Effector memory CD4-positive, alpha-beta T cell (primary cell): ENCODE results near the gene PTPRN2.

ENCODE experiments used
- DNase-seq, 3 donors: peaks; one replicate each; pipeline ENCODE4 v3.0.0-alpha.2; 2020
- H3K27ac ChIP-seq: 2 replicates; pipeline ENCODE4 v1.7.0; 2013; ENCODE audit warnings: mild to moderate bottlenecking, low read length, moderate library complexity; ENCODE audit not compliant: insufficient read depth, poor library complexity, severe bottlenecking
- H3K27me3 ChIP-seq: replicated peaks from 2 replicates; pipeline ENCODE4 v1.7.0; 2013; ENCODE audit warnings: mild to moderate bottlenecking, low read length; ENCODE audit not compliant: insufficient read depth, control insufficient read depth, poor library complexity, severe bottlenecking
- H3K36me3 ChIP-seq: 2 replicates; pipeline ENCODE4 v1.7.0; 2013; ENCODE audit warnings: mild to moderate bottlenecking, low read length, moderate library complexity; ENCODE audit not compliant: control insufficient read depth, insufficient read depth
- H3K4me1 ChIP-seq: 2 replicates; pipeline ENCODE4 v1.7.0; 2013; ENCODE audit warnings: low read length, mild to moderate bottlenecking; ENCODE audit not compliant: control insufficient read depth, insufficient read depth, poor library complexity, severe bottlenecking
- H3K4me3 ChIP-seq: 2 replicates; pipeline ENCODE4 v1.7.0; 2013; ENCODE audit warnings: low read length, low read depth, mild to moderate bottlenecking; ENCODE audit not compliant: insufficient read depth, poor library complexity, severe bottlenecking
- H3K9me3 ChIP-seq: 2 replicates; pipeline ENCODE4 v1.7.0; 2013; ENCODE audit warnings: mild to moderate bottlenecking, low read length, moderate library complexity; ENCODE audit not compliant: control insufficient read depth

Gene PTPRN2

GRCh38 chr7:157575777-157576176, 1011.8 kb downstream of the PTPRN2 start:
- Histone ChIP-seq H3K36me3 (no peaks in the 10 kb centered on the region), H3K4me1 (no peaks in the 10 kb centered on the region), H3K9me3 (no peaks in the 10 kb centered on the region), H3K27me3 (no peaks in the 10 kb centered on the region), H3K4me3 (peak overlapping the region; percentile 39), H3K27ac (no peak overlapping the region)
- DNase-seq = no peak

- Histone ChIP-seq H3K4me3 (no peak overlapping the region), H3K4me1 (no peaks in the 10 kb centered on the region), H3K9me3 (no peaks in the 10 kb centered on the region), H3K27ac (no peak overlapping the region), H3K36me3 (no peaks in the 10 kb centered on the region), H3K27me3 (no peaks in the 10 kb centered on the region)
- no peak for DNase-seq
Measured at GRCh38 chr7:157574914-157575586, 1012.6 kb downstream of the PTPRN2 start.

- Histone ChIP-seq H3K4me1 (no peaks in the 10 kb centered on the region), H3K27me3 (no peaks in the 10 kb centered on the region), H3K36me3 (no peaks in the 10 kb centered on the region), H3K4me3 (no peak overlapping the region), H3K27ac (no peak overlapping the region), H3K9me3 (no peaks in the 10 kb centered on the region)
- DNase-seq = no peak
Measured at GRCh38 chr7:157574120-157574825, 1013.4 kb downstream of the PTPRN2 start.

- Histone ChIP-seq H3K9me3 (no peaks in the 10 kb centered on the region), H3K27ac (no peak overlapping the region), H3K4me3 (no peak overlapping the region), H3K27me3 (no peaks in the 10 kb centered on the region), H3K36me3 (no peaks in the 10 kb centered on the region), H3K4me1 (peaks cover 2% of the 10 kb centered on the region)
- no peak for DNase-seq
Measured at GRCh38 chr7:157573244-157573643, 1014.4 kb downstream of the PTPRN2 start.

- Histone ChIP-seq H3K27me3 (no peaks in the 10 kb centered on the region), H3K4me3 (no peak overlapping the region), H3K27ac (no peak overlapping the region), H3K36me3 (no peaks in the 10 kb centered on the region), H3K9me3 (no peaks in the 10 kb centered on the region), H3K4me1 (peaks cover 7% of the 10 kb centered on the region)
- DNase-seq = no peak
Measured at GRCh38 chr7:157572622-157573021, 1015.0 kb downstream of the PTPRN2 start.

GRCh38 chr7:157570531-157571200, 1017.0 kb downstream of the PTPRN2 start:
- Histone ChIP-seq H3K4me3 (no peak overlapping the region), H3K9me3 (no peaks in the 10 kb centered on the region), H3K4me1 (peaks cover 7% of the 10 kb centered on the region), H3K36me3 (no peaks in the 10 kb centered on the region), H3K27me3 (no peaks in the 10 kb centered on the region), H3K27ac (no peak overlapping the region)
- DNase-seq = no peak

- Histone ChIP-seq H3K4me3 (no peak overlapping the region), H3K4me1 (peaks cover 7% of the 10 kb centered on the region), H3K27me3 (no peaks in the 10 kb centered on the region), H3K36me3 (no peaks in the 10 kb centered on the region), H3K9me3 (no peaks in the 10 kb centered on the region), H3K27ac (no peak overlapping the region)
- no peak for DNase-seq
Measured at GRCh38 chr7:157569967-157570366, 1017.7 kb downstream of the PTPRN2 start.

GRCh38 chr7:157568770-157569584, 1018.6 kb downstream of the PTPRN2 start:
- no peaks in the 10 kb centered on the region for H3K36me3 ChIP-seq
- peak; percentile 16 to 49 (median 38) for DNase-seq
- peak overlapping the region; percentile 51 for H3K4me3 ChIP-seq
- no peaks in the 10 kb centered on the region for H3K27me3 ChIP-seq
- no peak overlapping the region for H3K27ac ChIP-seq
- peaks cover 7% of the 10 kb centered on the region for H3K4me1 ChIP-seq
- H3K9me3 ChIP-seq = no peaks in the 10 kb centered on the region

- H3K36me3 ChIP-seq = no peaks in the 10 kb centered on the region
- peaks cover 7% of the 10 kb centered on the region for H3K4me1 ChIP-seq
- DNase-seq = no peak
- H3K27me3 ChIP-seq = no peaks in the 10 kb centered on the region
- H3K4me3 ChIP-seq = peak overlapping the region; percentile 51
- no peaks in the 10 kb centered on the region for H3K9me3 ChIP-seq
- no peak overlapping the region for H3K27ac ChIP-seq
Measured at GRCh38 chr7:157568106-157568769, 1019.4 kb downstream of the PTPRN2 start.
